ENCODE data around the gene LIN37. TPM values are rescaled to one million over a fixed set of nuclear protein-coding genes. Genes with fewer than 3 reads are reported as not detected.

LIN37 gene
- total and polyA plus RNA-seq, 3 donors from 2014 or later = 24.8 to 30.2 (median 30.2) TPM

DNA sequence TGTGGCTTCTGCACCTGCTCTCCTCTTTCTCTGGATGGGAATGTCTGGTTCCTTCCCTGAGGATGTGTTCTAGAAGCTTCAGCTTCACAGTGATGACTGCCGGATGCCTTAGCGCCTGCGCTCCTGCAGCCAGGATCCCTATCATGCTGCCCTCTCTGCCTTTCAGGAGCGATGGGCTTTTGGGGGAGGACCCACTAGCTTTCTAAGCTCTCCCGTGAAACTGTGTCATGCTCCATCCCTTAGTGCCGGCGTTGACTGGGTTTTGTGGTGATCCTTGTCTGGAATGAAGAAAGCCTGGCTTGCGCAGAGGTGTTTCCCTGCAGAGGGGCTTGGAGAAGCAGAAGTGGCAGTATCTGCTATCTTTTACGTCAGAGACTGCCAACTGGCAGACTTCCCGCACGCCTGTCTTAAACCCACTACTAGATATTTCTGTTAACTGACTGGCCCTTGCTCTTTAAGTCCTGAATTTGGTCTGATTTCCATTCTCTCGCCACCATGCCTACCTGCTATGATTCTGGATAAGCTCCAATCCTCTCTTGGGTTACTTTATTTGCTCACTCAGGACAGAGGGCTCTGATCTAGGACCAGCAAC lies 34.4 kb upstream of the LIN37 start:
- no peaks in the 10 kb centered on the region for H3K9me3 ChIP-seq
- DNase-seq = no peak
- H3K27me3 ChIP-seq = no peaks in the 10 kb centered on the region
- WGBS, 2 donors = 79 to 89% methylated on average over 10 to 12 of the region's 12 CpGs
- peaks cover 12% of the 10 kb centered on the region for H3K4me1 ChIP-seq
- H3K36me3 ChIP-seq (ENCODE audit: low read depth, missing control alignments) = no peaks in the 10 kb centered on the region
- no peak for TF ChIP-seq POLR2A (IDR thresholded peaks at IDR 0.05)
- intact Hi-C loops (cut with DNase I; ENCODE audit: low total_unique reads) = loop anchor here (10.0 kb wide), 1 partner anchor 169 kb away; the partner anchor contains the start of gene TMEM147
- H3K27ac ChIP-seq = no peak overlapping the region
- no peak overlapping the region for H3K4me3 ChIP-seq

DNA sequence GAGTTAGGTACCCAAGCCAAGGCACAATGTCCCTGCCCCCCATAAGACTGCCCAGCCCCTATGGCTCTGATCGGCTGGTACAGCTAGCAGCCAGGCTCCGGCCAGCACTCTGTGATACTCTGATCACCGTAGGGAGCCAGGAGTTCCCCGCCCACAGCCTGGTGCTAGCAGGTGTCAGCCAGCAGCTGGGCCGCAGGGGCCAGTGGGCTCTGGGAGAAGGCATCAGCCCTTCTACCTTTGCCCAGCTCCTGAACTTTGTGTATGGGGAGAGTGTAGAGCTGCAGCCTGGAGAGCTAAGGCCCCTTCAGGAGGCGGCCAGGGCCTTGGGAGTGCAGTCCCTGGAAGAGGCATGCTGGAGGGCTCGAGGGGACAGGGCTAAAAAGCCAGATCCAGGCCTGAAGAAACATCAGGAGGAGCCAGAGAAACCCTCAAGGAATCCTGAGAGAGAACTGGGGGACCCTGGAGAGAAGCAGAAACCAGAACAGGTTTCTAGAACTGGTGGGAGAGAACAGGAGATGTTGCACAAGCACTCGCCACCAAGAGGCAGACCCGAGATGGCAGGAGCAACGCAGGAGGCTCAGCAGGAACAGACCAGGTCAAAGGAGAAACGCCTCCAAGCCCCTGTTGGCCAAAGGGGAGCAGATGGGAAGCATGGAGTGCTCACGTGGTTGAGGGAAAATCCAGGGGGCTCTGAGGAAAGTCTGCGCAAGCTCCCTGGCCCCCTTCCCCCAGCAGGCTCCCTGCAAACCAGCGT lies 33.6 kb upstream of the LIN37 start:
- H3K27me3 ChIP-seq = no peaks in the 10 kb centered on the region
- TF ChIP-seq, protein P1, sequence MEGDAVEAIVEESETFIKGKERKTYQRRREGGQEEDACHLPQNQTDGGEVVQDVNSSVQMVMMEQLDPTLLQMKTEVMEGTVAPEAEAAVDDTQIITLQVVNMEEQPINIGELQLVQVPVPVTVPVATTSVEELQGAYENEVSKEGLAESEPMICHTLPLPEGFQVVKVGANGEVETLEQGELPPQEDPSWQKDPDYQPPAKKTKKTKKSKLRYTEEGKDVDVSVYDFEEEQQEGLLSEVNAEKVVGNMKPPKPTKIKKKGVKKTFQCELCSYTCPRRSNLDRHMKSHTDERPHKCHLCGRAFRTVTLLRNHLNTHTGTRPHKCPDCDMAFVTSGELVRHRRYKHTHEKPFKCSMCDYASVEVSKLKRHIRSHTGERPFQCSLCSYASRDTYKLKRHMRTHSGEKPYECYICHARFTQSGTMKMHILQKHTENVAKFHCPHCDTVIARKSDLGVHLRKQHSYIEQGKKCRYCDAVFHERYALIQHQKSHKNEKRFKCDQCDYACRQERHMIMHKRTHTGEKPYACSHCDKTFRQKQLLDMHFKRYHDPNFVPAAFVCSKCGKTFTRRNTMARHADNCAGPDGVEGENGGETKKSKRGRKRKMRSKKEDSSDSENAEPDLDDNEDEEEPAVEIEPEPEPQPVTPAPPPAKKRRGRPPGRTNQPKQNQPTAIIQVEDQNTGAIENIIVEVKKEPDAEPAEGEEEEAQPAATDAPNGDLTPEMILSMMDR (IDR thresholded peaks at IDR 0.05) = no peak
- no peak for TF ChIP-seq POLR2A (IDR thresholded peaks at IDR 0.05)
- no peak overlapping the region for H3K27ac ChIP-seq
- intact Hi-C loops (cut with DNase I; ENCODE audit: low total_unique reads) = loop anchor here (10.0 kb wide), 1 partner anchor 170 kb away; the partner anchor contains the start of gene TMEM147
- DNase-seq = no peak
- no peaks in the 10 kb centered on the region for H3K36me3 ChIP-seq (ENCODE audit: low read depth, missing control alignments)
- H3K9me3 ChIP-seq = no peaks in the 10 kb centered on the region
- H3K4me3 ChIP-seq = no peak overlapping the region
- H3K4me1 ChIP-seq = peaks cover 20% of the 10 kb centered on the region
- WGBS, 2 donors = 70 to 78% methylated on average over 10 to 14 of the region's 14 CpGs

DNA sequence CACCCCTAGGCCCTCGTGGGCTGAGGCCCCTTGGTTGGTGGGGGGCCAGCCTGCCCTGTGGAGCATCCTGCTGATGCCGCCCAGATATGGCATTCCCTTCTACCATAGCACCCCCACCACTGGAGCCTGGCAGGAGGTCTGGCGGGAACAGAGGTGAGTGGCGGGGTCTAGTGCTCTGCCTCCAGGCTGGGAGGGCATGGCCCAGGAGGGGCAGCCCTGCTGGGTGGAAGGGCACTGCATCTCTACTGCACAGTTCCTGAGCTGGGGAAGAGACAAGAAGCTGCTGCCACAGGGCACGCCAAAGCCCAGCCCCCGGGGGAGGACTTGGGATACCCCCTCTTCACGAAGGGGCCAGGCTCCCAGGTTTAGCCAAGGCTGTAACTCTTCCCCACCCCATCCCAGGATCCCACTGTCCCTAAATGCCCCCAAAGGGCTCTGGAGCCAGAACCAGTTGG lies 33.0 kb upstream of the LIN37 start:
- intact Hi-C loops (cut with DNase I; ENCODE audit: low total_unique reads) = loop anchor here (10.0 kb wide), 1 partner anchor 171 kb away; the partner anchor contains the start of gene TMEM147
- H3K27ac ChIP-seq = no peak overlapping the region
- no peaks in the 10 kb centered on the region for H3K27me3 ChIP-seq
- H3K4me3 ChIP-seq = no peak overlapping the region
- TF ChIP-seq POLR2A (IDR thresholded peaks at IDR 0.05) = no peak
- TF ChIP-seq, protein P1 (IDR thresholded peaks at IDR 0.05) = no peak
- H3K9me3 ChIP-seq = no peaks in the 10 kb centered on the region
- H3K4me1 ChIP-seq = peaks cover 25% of the 10 kb centered on the region
- no peak for DNase-seq
- 60 to 77% methylated on average over 1 to 7 of the region's 7 CpGs for WGBS, 2 donors
- no peaks in the 10 kb centered on the region for H3K36me3 ChIP-seq (ENCODE audit: low read depth, missing control alignments)

DNA sequence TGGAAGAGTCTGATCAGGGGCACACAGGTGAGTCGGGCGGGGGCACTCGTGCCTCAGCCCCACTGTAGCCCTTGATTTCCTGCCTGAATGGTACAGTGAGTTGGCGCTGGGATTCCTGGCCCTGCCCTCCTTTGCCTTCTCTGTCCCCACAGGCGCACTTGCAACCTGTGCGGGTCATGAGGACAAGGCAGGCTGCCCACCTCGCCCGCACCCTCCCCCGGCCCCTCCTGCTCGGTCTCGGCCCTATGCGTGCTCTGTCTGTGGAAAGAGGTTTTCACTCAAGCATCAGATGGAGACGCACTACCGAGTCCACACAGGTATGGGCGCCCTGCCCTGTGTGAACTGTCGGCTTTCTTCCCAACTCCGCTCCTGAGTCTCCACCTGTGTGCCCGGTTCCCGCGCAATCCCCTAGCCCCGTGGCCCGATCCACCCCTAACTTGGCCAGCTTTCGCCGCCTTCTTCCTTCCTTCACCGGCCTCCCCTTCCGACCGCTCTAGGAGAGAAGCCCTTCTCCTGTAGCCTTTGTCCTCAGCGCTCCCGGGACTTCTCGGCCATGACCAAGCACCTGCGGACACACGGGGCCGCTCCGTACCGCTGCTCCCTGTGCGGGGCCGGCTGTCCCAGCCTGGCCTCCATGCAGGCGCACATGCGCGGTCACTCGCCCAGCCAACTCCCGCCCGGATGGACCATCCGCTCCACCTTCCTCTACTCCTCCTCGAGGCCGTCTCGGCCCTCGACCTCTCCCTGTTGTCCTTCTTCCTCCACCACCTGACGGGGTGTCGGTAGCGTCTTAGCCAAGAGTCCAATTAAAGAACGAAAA lies 32.2 kb upstream of the LIN37 start:
- Histone ChIP-seq H3K9me3 (no peaks in the 10 kb centered on the region), H3K4me1 (peaks cover 25% of the 10 kb centered on the region), H3K36me3 (ENCODE audit: low read depth, missing control alignments) (no peaks in the 10 kb centered on the region), H3K27ac (peak overlapping the region; percentile 74 to 91), H3K27me3 (no peaks in the 10 kb centered on the region), H3K4me3 (peak overlapping the region; percentile 79 to 85)
- intact Hi-C loops (cut with DNase I; ENCODE audit: low total_unique reads) = loop anchor here (10.0 kb wide), 1 partner anchor 171 kb away; the partner anchor contains the start of gene TMEM147
- 3 to 5% methylated on average over 42 to 52 of the region's 52 CpGs for WGBS, 2 donors
- TF ChIP-seq, protein P1 (IDR thresholded peaks at IDR 0.05) = no peak
- TF ChIP-seq POLR2A (IDR thresholded peaks at IDR 0.05) = no peak
- peak; percentile 78 for DNase-seq

All from testis (tissue), 3 donors.